Measurements from ENCODE around the gene SLC39A12.

Gene SLC39A12

DNA sequence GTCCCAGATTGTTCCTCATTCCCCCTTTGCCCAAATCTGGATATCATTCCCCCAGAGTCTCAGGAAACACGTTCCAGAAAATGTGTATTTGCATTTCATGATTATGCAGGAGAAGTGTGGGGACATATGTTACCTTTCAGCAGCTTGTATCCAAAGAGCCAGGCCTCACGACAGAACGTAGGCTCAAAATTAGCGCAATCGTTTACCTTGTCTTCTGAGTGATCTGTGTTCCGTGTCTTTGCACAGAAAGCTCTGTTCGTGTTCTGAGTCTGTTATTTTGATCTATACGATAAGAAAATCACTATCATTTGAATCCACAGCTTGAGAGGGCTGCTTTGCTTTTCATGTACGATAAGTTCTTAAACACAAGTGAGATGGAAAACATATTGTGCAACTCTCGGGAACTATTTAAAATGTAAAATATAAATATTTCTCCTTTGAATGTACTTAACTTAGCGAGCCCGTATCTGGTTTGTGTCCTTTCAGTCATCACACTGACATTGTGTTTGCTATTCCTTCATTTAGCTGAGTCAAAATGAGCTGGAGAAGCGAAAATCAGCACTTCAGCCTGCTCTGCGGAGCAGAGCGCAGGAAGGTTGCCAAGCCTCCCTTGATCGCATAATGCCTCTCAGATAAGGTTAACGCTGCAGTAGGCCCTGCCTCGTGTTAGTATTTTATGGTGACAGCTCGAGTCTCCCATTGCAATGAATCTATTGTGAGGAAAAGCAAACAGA is 108.3 kb downstream of the SLC39A12 start:
- no peak for DNase-seq (ENCODE audit: low read depth in 3 of 3)

DNA sequence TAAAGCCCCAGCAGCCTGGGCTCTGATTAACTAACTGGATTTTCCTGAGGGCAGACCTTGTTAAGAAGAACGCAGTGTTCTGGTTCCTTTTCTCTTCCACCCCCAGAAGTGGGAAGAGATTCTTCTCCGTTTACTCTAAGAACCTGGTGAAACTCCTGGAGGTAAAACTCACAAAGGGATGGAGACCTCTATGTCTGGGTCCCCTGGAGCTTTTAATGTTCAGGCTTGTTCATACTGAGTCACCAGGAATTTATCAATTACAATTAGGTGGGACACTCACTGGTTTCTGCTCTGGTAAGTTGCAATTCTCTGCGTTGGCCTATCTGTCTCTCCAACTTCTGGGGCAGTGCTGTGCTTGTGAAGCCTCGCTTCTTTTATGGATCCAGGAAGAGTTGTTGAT is 115.2 kb downstream of the SLC39A12 start:
- DNase-seq (ENCODE audit: low read depth in 3 of 3): no peak

DNA sequence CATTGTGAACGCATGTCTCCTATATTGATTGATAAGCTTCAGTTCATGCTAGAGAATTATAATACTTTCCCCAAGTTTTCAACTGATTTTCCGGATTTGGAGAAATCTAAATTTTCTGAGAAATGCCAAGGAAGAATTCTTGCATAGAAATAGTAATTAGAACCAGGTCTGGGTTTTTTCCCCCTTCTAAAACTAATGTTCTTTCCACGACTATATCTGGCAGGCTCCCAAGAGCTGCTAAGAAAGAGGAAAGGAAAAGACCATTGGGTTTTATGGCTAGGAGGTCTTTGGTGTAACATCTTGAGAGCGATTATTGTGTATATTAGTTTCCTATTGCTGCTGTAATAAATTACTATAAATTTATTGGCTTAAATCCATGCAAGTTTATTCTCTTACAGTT is 116.7 kb downstream of the SLC39A12 start:
- DNase-seq (ENCODE audit: low read depth in 3 of 3): no peak

GRCh38 chr10:18071591-18071990 is 119.9 kb downstream of the SLC39A12 start:
- DNase-seq (ENCODE audit: low read depth in 3 of 3): no peak

DNA sequence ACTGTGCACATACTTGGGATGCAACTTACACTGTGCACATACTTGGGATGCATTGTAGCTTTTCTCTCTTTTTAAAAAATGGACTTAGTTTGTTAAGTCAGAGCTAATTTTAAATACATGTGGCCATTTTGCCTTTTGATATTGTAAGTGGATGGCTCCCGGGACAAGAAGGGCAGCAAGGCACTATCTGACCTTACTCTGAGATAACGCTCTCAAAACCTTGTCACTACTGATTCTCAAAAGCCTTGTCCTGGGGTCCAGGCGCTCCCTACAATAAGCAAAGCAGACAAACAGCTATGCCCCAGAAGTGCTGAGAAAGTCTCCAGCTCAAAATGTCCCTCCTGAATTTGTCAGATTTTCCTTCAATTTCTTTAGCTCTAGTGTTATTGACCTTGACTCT is 121.6 kb downstream of the SLC39A12 start:
- DNase-seq (ENCODE audit: low read depth in 3 of 3): no peak

DNA sequence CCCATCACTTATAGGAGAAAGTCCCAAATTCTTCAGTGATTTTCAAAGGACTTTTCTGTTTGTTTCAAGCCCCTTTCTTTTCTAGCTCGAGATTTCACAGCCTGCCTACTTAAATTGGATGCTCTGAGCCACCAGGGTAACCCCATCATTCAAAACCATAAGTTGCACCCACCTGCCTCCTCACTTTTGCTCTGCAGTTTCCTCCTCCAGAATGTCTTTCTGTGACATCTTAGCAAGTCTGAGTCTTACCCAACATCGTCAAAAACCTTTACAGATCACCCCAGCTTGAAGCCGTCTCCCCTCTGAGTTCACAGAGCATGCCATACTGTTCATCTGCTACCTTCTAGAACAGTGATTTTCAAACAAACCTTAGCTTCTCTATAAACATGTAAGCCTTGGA is 124.2 kb downstream of the SLC39A12 start:
- DNase-seq (ENCODE audit: low read depth in 3 of 3): no peak

GRCh38 chr10:18079665-18080295 is 128.1 kb downstream of the SLC39A12 start:
- no peak for DNase-seq (ENCODE audit: low read depth in 3 of 3)

DNA sequence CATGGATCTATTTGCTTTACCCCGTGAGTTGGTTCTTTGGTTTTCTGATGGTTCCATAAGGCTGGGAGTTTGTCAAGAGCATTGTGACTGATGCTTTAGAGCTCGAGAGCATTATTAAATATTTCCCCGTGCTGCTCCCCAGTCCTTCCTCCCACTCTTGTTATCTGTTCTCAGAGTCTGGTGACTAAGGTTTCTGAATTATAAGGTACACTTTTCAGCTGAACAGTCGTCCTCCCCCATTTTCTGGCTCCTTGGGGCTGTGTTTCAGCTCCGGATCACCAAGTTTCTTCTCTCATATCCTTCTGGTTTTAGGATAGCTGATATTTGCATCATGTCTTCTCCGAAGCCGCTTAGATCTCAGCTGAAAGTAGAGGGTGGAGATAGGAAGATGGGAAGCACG is 130.7 kb downstream of the SLC39A12 start:
- no peak for DNase-seq (ENCODE audit: low read depth in 3 of 3)

DNA sequence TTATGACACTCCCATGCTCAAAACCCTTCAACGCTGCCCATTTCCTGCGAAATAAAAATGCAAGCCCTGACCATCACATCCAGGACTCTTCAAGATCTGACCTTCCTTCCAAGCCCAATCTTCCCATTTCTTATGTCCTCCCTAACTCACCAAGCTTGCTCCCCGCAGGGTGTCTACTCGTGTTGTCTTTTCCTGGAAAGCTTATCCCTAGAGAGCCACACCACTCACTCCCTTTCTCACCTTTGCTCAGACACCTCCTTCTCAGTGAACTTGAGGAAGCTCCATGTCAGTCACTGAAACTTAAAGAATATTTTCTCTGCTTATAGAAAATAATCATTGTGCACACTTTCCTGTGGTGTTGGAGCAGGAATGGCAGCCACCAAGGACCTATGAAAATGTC is 134.1 kb downstream of the SLC39A12 start:
- DNase-seq (ENCODE audit: low read depth in 3 of 3): no peak

DNA sequence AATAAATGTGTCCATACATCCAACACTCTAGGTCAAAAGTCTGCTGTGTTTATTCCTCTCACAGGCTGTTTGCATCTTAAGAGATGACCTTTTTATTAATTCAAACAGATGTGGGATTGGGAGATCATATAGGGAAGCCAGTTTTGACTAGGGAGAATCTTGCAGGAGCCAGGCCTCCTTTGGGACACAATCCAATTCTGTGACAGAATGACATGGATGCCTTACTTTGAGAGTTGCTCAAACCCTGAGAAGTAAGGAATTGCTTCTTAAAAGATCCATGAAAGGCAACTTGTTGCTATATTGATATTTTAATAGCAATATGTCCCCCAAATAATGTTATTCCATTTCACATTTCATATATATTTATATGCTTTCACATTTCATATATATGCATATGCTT is 135.0 kb downstream of the SLC39A12 start:
- DNase-seq (ENCODE audit: low read depth in 3 of 3): no peak

DNA sequence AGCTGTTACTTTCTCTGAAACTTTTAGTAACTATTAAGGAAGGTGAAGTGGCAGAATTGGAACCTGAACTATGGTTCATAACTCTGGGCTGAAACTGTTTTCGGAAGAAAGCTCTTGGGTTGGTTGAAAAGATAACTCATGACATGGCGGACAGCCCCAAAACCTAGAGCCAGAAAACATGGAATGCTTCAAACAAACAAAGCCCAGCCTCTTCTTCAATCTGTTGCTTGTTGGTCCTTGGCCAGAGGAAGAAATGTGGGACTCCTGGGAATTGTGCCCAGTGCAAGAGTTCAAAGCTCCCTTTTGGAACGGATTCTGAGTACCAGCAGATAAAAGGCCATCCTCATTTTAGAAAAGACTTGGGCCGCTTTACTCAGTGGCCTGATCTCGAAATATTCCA is 135.6 kb downstream of the SLC39A12 start:
- DNase-seq (ENCODE audit: low read depth in 3 of 3): no peak
